HG03378 (cell line): ENCODE measurements around the gene ALOX5.
A peak's percentile ranks its signal among the peaks of the same experiment; 100 is the strongest.
"Not testable (repeated sequence)": the region's sequence is repeated elsewhere in the genome, so short reads cannot be mapped to it uniquely, and the experiment has no call there.

Experiments used
- ATAC-seq: cut with Tn5 transposase; IDR thresholded peaks from one replicate; pipeline ENCODE4 v1.9.1; 2021; ENCODE audit warnings: mild to moderate bottlenecking, moderate library complexity; ENCODE audit not compliant: unreplicated experiment

ALOX5 gene

GRCh38 chr10:45461034-45461433, 87.0 kb downstream of the ALOX5 start:
- ATAC-seq: peak; percentile 72

DNA sequence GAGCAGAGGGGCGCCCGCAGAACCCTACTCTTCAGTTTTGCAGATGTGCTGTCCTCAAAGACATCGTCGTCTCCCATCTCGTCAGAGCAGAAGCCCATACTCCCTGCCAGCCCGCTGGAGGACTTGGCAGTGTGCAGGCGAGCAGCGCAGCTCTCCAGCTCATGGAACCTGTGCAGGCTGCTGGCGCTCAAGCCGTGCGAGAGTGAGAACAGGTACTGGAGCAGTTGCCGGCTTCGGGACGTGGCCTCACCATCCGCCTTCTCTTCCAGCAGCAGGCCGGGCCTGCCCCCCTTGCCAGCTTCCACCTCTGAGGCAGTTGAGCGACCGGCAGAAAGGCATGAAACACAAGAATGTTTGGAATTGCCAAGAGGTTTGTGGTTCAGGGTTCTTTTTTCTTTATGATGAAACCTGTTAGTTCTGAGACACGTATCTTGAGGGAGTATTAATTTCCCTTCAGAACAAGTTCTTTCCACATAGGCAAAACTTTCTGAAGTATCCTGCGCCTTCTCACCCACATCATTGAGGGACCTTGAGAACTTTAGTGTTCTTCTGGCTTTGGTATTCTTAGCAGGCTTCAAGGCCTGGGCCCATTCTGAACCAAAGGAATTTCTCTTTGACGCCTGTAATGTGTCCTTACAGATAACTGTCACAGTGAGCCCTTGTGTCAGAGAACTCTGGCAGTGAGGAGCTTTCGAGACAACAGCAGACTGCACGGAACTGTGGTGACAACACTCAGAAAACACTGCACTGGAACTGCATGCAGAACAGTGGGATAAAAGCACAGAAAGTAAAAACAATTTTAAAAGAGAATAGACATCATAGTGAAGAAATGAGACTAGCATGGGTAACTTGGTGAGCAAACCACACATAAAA, 89.5 kb downstream of the ALOX5 start:
- no peak for ATAC-seq

DNA sequence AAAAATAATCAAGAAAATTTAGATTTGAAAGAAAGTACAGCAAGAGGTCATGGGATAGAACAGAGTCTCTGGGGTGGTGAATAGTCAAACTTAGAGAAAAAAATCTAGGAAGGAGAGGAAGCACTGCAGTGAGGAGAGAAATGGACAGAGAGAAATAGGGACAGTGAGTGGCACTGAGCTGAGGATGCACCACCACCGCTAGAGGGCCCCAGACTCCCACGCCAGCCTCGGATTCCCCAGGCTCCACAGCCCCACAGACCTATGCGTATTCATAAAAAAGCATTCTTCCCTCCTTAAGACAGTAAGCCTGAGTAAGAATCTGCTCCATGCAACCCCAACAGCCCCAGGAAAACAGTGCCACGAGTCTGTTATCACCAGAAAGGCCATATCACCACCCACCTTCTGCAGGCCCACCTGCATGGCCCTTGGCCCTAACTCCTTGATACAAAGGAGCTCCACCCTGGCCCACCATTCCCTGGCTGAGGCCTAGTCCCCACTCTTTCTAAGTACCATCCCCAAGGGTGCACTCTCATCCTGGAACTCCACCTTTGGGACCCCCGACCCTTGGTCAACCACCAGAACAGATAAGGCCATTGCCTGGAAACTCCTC, 91.0 kb downstream of the ALOX5 start:
- peak; percentile 30 for ATAC-seq

DNA sequence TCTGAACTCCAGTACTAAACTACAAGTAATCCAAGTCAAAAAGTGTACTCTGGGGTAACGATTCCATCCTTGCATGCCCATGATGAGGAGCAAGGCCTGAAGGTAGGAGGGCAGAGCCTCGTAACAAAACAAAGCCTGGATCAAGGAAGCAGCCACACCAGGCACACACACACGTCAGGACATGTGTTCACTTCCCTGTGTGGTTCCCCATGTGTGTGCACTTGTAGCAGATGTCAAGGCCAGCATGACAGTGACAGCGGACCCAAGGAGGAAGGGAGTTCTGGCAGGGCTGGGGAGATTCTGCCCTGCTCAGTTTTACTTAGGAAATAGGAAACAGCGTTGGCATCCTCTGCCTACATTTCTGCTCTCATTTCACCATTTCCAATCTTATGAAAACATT, 92.8 kb downstream of the ALOX5 start:
- no peak for ATAC-seq

GRCh38 chr10:45468079-45468478, 94.1 kb downstream of the ALOX5 start:
- no peak for ATAC-seq

- ATAC-seq: no peak
Measured at GRCh38 chr10:45470098-45471012, 96.3 kb downstream of the ALOX5 start.

- ATAC-seq: no peak
Measured at GRCh38 chr10:45471059-45471458, 97.0 kb downstream of the ALOX5 start.

DNA sequence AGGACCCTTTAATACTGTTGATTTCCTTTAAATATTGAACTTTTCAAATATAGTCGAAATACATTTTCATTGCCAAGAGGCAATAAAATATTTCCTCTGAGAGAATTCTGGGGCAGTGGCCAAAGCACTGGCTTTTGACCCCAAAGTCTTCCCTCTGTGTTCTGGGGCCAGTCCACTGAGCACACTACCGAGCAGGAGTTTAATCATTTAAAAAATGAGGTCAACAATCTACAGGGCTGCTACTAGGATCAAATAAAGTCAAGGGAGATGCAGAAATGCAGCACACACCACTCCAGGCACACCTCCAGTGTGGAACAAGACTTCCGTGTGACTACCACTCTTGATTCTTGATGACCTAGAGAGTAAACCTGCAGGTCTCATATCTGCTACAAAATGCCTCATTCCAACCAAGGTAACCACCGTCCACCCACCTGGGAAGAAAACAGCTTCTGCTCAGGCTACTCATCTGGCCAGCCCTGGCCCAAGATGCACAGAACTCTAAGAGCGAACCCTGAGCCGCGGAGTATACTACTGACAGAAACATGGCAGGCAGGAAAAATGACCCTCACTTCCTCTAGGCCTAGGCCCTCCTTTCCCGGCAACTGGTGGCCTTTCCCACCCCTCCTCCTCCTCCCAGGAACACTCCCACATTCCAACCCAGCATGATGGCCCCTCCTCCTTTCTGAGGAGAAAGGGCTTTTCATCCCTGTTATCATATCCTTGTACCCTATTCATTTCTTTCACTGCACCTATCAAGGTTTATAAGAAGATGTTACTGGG, 97.7 kb downstream of the ALOX5 start:
- no peak for ATAC-seq

GRCh38 chr10:45473126-45473525, 99.1 kb downstream of the ALOX5 start:
- no peak for ATAC-seq

GRCh38 chr10:45476559-45476958, 102.5 kb downstream of the ALOX5 start:
- no peak for ATAC-seq

DNA sequence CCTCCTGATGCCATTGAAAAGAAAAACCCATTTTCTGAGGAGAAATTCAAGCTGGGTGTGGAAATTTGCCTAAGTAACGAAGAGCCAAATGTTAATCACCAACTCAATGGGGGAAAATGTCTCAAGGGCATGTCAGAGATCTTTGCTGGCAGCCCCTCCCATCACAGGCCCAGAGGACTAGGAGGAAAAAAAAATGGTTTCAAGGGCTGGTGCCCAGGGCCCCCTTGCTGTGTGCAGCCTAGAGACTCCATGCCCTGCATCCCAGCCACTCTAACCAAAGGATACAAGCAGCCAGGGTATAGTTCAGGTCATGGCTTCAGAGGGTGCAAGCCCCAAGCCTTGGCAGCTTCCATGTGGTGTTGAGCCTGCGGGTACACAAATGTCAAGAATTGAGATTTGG, 106.3 kb downstream of the ALOX5 start:
- ATAC-seq: no peak

DNA sequence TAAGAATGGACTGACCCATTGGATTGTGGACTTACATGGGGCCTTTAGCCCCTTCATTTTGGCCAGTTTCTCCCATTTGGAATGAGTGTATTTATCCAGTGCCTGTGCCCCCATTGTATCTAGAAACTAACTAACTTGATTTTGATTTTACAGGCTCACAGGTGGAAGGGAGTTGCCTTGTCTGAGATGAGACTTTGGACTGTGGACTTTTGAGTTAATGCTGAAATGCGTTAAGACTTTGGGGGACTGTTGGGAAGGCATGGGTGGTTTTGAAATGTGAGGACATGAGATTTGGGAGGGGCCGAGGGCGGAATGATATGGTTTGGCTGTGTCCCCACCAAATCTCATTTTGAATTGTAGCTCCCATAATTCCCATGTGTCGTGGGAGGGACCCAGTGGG, 107.1 kb downstream of the ALOX5 start:
- ATAC-seq: not testable (repeated sequence)

DNA sequence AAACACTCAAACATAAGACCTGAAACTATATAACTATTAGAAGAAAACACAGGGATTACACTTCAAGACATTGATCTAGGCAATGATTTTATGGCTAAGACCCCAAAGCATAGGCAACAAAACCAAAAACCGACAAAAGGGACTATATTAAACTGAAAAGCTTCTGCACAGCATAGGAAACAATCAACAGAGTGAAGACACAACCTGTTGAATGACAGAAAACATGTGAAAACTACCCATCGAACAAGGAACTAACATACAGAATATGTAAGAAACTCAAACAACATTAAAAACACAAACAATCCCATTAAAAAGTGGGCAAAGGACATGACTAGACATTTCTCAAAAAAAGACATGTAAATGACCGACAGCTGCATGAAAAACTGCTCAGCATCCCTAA, 109.0 kb downstream of the ALOX5 start:
- ATAC-seq: no peak

GRCh38 chr10:45487735-45488134, 113.7 kb downstream of the ALOX5 start:
- ATAC-seq: no peak

GRCh38 chr10:45488365-45488764, 114.3 kb downstream of the ALOX5 start:
- ATAC-seq: no peak

DNA sequence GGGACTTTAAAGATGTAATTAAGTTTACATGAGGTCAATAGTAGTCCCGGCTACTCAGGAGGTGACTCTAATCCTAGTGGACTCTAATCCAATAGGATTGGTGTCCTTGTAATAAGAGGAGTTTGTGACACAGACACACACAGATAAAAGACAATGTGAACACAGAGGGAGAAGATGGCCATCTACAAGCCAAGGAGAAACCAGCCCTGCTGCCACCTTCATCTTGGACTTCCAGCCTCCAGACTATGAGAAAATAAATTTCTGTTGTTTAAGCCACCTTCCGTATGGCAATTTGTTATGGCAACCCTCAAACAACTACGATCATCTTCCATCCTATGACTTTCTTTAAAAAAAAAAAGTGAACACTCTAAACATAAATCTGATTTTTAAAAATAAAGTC, 116.3 kb downstream of the ALOX5 start:
- ATAC-seq: no peak

GRCh38 chr10:45491061-45491460, 117.0 kb downstream of the ALOX5 start:
- no peak for ATAC-seq
